ENCODE measurements around the gene DHDDS. TPM values are rescaled to one million over a fixed set of nuclear protein-coding genes. Genes with fewer than 3 reads are reported as not detected.

Gene DHDDS
- polyA plus RNA-seq, 3 donors = 21.3 to 27.4 (median 24.0) TPM

DNA sequence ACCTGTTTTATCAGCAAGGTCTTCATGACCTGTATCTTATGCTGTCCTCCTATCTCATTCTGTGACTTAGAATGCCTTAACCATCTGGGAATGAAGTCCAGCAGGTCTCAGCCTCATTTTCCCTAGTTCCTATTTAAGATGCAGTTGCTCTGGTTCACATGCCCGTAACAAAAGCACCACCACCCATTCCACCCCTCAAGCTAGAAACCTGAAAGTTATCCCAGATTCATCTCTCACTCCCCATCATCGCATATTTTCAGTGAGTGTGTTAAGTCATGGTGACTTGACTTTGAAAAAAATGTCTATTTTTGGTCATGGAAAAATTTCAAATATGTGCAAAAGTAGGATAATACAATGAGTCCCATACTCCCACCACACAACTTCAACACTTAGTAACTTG lies 51.9 kb downstream of the DHDDS start:
- Histone ChIP-seq H3K4me2 (replicated peaks; ENCODE audit: extremely low read depth, low read length, poor library complexity, severe bottlenecking) (no peak overlapping the region), H3K9me3 (replicated peaks in 1 of 2; ENCODE audit: control insufficient read depth in 1 of 2, insufficient read depth in 1 of 2, low read length in 2 of 2) (no peaks in the 10 kb centered on the region), H3K27me3 (ENCODE audit: control insufficient read depth in 2 of 2, insufficient read depth in 2 of 2, low read length in 2 of 2) (no peaks in the 10 kb centered on the region), H3K9ac (ENCODE audit: insufficient read depth, low read length, poor library complexity, severe bottlenecking) (no peak overlapping the region), H3K36me3 (replicated peaks in 1 of 2; ENCODE audit: control insufficient read depth in 1 of 2, insufficient read depth in 2 of 2, low read length in 2 of 2) (peaks cover 4 to 7% of the 10 kb centered on the region in 2 donors), H3K27ac (ENCODE audit: low read depth in 1 of 2, low read length in 2 of 2) (no peak overlapping the region), H3K79me2 (ENCODE audit: insufficient read depth, low read length) (no peaks in the 10 kb centered on the region), H3K4me1 (ENCODE audit: control insufficient read depth in 1 of 2, insufficient read depth in 2 of 2, low read length in 2 of 2) (no peaks in the 10 kb centered on the region), H4K20me1 (ENCODE audit: insufficient read depth, low read length) (no peaks in the 10 kb centered on the region), H2AFZ (ENCODE audit: insufficient read depth, low read depth, low read length, poor library complexity, severe bottlenecking) (no peak overlapping the region), H3K4me3 (replicated peaks in 1 of 3; ENCODE audit: low read depth in 2 of 3, low read length in 3 of 3) (no peak overlapping the region)
- Mint-ChIP-seq H3K27ac (peak overlapping the region in 1 of 7 donors; percentile 23), H3K4me3 (no peak overlapping the region), H3K4me1 (peaks cover 12% of the 10 kb centered on the region), H3K9me3 (no peaks in the 10 kb centered on the region), H3K27me3 (ENCODE audit: low read depth in 3 of 3) (peaks cover 0 to 3% (median 3%) of the 10 kb centered on the region in 3 donors), H3K36me3 (peaks cover 11 to 14% of the 10 kb centered on the region in 2 donors)
- no CpG with 5 or more reads among the region's 2 CpGs for WGBS (ENCODE audit: insufficient coverage)
- TF ChIP-seq, protein P1, sequence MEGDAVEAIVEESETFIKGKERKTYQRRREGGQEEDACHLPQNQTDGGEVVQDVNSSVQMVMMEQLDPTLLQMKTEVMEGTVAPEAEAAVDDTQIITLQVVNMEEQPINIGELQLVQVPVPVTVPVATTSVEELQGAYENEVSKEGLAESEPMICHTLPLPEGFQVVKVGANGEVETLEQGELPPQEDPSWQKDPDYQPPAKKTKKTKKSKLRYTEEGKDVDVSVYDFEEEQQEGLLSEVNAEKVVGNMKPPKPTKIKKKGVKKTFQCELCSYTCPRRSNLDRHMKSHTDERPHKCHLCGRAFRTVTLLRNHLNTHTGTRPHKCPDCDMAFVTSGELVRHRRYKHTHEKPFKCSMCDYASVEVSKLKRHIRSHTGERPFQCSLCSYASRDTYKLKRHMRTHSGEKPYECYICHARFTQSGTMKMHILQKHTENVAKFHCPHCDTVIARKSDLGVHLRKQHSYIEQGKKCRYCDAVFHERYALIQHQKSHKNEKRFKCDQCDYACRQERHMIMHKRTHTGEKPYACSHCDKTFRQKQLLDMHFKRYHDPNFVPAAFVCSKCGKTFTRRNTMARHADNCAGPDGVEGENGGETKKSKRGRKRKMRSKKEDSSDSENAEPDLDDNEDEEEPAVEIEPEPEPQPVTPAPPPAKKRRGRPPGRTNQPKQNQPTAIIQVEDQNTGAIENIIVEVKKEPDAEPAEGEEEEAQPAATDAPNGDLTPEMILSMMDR (IDR thresholded peaks at IDR 0.05) = no peak
- no peak for DNase-seq
- intact Hi-C loops (cut with micrococcal nuclease) = no loop called here

- no peaks in the 10 kb centered on the region for H3K36me3 ChIP-seq (replicated peaks in 1 of 2; ENCODE audit: control insufficient read depth in 1 of 2, insufficient read depth in 2 of 2, low read length in 2 of 2)
- 100% methylated on average over 2 of the region's 4 CpGs for WGBS (ENCODE audit: insufficient coverage)
- H3K4me1 Mint-ChIP-seq = peaks cover 15% of the 10 kb centered on the region
- intact Hi-C loops (cut with micrococcal nuclease) = loop anchor here in 1 of 2 donors (10.0 kb wide), 1 partner anchor 385 kb away; no protein-coding TSS in a partner anchor
- H3K4me3 Mint-ChIP-seq = no peak overlapping the region
- no peak overlapping the region for H3K4me2 ChIP-seq (replicated peaks; ENCODE audit: extremely low read depth, low read length, poor library complexity, severe bottlenecking)
- peaks cover 0 to 3% (median 3%) of the 10 kb centered on the region in 3 donors for H3K27me3 Mint-ChIP-seq (ENCODE audit: low read depth in 3 of 3)
- no peak for DNase-seq
- H3K4me1 ChIP-seq (ENCODE audit: control insufficient read depth in 1 of 2, insufficient read depth in 2 of 2, low read length in 2 of 2) = no peaks in the 10 kb centered on the region
- no peak overlapping the region for H3K4me3 ChIP-seq (replicated peaks in 1 of 3; ENCODE audit: low read depth in 2 of 3, low read length in 3 of 3)
- TF ChIP-seq, protein P1 (IDR thresholded peaks at IDR 0.05) = no peak
- H3K9me3 ChIP-seq (replicated peaks in 1 of 2; ENCODE audit: control insufficient read depth in 1 of 2, insufficient read depth in 1 of 2, low read length in 2 of 2) = no peaks in the 10 kb centered on the region
- no peak overlapping the region for H2AFZ ChIP-seq (ENCODE audit: insufficient read depth, low read depth, low read length, poor library complexity, severe bottlenecking)
- H3K27me3 ChIP-seq (ENCODE audit: control insufficient read depth in 2 of 2, insufficient read depth in 2 of 2, low read length in 2 of 2) = no peaks in the 10 kb centered on the region
- no peak overlapping the region for H3K9ac ChIP-seq (ENCODE audit: insufficient read depth, low read length, poor library complexity, severe bottlenecking)
- no peak overlapping the region for H3K27ac Mint-ChIP-seq
- H3K79me2 ChIP-seq (ENCODE audit: insufficient read depth, low read length) = no peaks in the 10 kb centered on the region
- H3K9me3 Mint-ChIP-seq = no peaks in the 10 kb centered on the region
- H3K27ac ChIP-seq (ENCODE audit: low read depth in 1 of 2, low read length in 2 of 2) = no peak overlapping the region
- H4K20me1 ChIP-seq (ENCODE audit: insufficient read depth, low read length) = no peaks in the 10 kb centered on the region
- H3K36me3 Mint-ChIP-seq = no peaks in the 10 kb centered on the region
Measured at GRCh38 chr1:26490155-26490554, 58.0 kb downstream of the DHDDS start.
